Measurements from ENCODE around the gene ALPK1.

The ALPK1 gene

DNA sequence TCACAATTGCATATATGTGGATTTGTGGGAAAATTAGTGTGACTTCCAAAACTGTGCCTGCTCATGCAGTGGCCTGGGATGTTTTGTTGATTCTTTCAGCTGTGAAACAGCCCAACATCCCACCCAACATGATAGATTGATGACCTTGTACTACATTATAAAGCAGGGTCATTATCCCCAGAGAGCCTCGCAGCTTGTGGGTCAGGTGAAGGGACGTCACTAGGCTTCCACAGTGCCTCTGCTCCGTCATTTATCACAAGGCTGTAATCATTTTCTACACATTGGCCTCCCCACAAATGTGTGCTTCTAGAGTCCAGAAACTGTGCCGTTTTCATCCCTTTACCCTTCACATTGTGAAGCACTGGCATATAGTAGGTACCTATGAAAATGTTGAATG, 31.6 kb downstream of the ALPK1 start:
- no peak overlapping the region for H3K4me3 ChIP-seq (ENCODE audit: low read depth, low read length)
- TF ChIP-seq, protein P1, sequence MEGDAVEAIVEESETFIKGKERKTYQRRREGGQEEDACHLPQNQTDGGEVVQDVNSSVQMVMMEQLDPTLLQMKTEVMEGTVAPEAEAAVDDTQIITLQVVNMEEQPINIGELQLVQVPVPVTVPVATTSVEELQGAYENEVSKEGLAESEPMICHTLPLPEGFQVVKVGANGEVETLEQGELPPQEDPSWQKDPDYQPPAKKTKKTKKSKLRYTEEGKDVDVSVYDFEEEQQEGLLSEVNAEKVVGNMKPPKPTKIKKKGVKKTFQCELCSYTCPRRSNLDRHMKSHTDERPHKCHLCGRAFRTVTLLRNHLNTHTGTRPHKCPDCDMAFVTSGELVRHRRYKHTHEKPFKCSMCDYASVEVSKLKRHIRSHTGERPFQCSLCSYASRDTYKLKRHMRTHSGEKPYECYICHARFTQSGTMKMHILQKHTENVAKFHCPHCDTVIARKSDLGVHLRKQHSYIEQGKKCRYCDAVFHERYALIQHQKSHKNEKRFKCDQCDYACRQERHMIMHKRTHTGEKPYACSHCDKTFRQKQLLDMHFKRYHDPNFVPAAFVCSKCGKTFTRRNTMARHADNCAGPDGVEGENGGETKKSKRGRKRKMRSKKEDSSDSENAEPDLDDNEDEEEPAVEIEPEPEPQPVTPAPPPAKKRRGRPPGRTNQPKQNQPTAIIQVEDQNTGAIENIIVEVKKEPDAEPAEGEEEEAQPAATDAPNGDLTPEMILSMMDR (IDR thresholded peaks at IDR 0.05; ENCODE audit: control insufficient read depth, extremely low read depth, insufficient read depth), result no peak

GRCh38 chr4:112329672-112330375, 32.7 kb downstream of the ALPK1 start:
- DNase-seq (ENCODE audit: low read depth), result no peak
- TF ChIP-seq, protein P1 (IDR thresholded peaks at IDR 0.05; ENCODE audit: control insufficient read depth, extremely low read depth, insufficient read depth), result no peak
- H3K4me3 ChIP-seq (ENCODE audit: low read depth, low read length), result no peak overlapping the region

More for the DNA sequence above, 31.6 kb downstream of the ALPK1 start:
- DNase-seq (ENCODE audit: low read depth), result no peak

DNA sequence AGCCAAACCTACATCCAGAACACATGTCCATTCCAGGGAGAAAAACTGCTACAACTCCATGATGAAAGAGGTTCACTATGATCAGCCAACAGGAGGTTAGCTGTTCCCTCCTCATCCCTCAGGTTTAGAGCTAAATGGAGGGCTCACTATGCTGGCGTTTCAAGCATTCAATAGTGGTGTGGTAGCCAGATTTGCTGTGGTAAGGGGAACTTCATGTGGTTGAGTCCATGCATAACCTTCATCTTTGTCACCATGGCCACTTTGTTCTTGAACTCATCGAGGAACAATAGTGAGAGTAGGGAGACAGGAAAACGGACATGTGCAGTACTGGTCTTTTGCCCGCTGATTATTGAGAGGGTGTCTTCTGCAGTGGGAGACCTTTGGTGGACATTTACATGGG, 33.8 kb downstream of the ALPK1 start:
- TF ChIP-seq, protein P1 (IDR thresholded peaks at IDR 0.05; ENCODE audit: control insufficient read depth, extremely low read depth, insufficient read depth), result no peak
- H3K4me3 ChIP-seq (ENCODE audit: low read depth, low read length), result no peak overlapping the region
- no peak for DNase-seq (ENCODE audit: low read depth)

- no peak for DNase-seq (ENCODE audit: low read depth)
- no peak overlapping the region for H3K4me3 ChIP-seq (ENCODE audit: low read depth, low read length)
- TF ChIP-seq, protein P1 (IDR thresholded peaks at IDR 0.05; ENCODE audit: control insufficient read depth, extremely low read depth, insufficient read depth), result no peak
Observed at GRCh38 chr4:112332398-112332797, 35.2 kb downstream of the ALPK1 start.

DNA sequence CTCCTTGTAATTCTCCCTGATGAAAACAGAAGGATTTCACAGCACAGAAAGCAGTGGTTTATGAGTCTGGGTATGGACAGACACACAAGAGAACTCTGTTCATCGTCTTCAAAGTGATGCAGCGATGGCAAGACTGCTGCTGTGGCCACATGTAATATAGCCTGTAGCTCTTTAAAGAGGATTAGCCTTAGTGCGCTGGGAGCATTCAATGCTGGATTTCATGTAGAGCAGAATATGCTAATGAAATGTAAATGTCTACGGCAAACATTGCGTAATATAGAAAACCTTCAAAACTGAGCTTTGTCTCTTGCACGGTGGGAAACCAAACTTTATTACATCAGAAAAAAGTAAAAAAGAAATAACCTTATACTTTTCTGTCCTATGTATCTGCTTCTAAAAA, 42.9 kb downstream of the ALPK1 start:
- TF ChIP-seq, protein P1 (IDR thresholded peaks at IDR 0.05; ENCODE audit: control insufficient read depth, extremely low read depth, insufficient read depth), result no peak
- H3K4me3 ChIP-seq (ENCODE audit: low read depth, low read length), result no peak overlapping the region
- DNase-seq (ENCODE audit: low read depth), result no peak

- no peak for DNase-seq (ENCODE audit: low read depth)
- no peak overlapping the region for H3K4me3 ChIP-seq (ENCODE audit: low read depth, low read length)
- TF ChIP-seq, protein P1 (IDR thresholded peaks at IDR 0.05; ENCODE audit: control insufficient read depth, extremely low read depth, insufficient read depth), result no peak
Observed at GRCh38 chr4:112341033-112341432, 43.9 kb downstream of the ALPK1 start.
